HUES64 (cell line): Measurements from ENCODE around the gene DENND4B.
A peak's percentile ranks its signal among the peaks of the same experiment; 100 is the strongest.

ENCODE experiments used
- H3K27ac ChIP-seq: 2 replicates; pipeline ENCODE4 v1.7.0; 2013; ENCODE audit warnings: low read depth, low read length, inconsistent platforms
- H3K27me3 ChIP-seq: 2 replicates; pipeline ENCODE4 v1.6.1; 2013; ENCODE audit warnings: mild to moderate bottlenecking, low read length; ENCODE audit not compliant: insufficient read depth
- H3K36me3 ChIP-seq: 2 replicates; pipeline ENCODE4 v1.6.1; 2013; ENCODE audit warnings: mild to moderate bottlenecking, low read length; ENCODE audit not compliant: insufficient read depth
- H3K4me1 ChIP-seq: 2 replicates; pipeline ENCODE4 v1.6.1; 2013; ENCODE audit warnings: mild to moderate bottlenecking, low read length, moderate library complexity; ENCODE audit not compliant: insufficient read depth
- H3K4me3 ChIP-seq: 2 replicates; pipeline ENCODE4 v1.5.1; 2013; ENCODE audit warnings: mild to moderate bottlenecking, low read length, moderate library complexity
- H3K9ac ChIP-seq: 2 replicates; pipeline ENCODE4 v1.6.1; 2013; ENCODE audit warnings: mild to moderate bottlenecking, low read depth, low read length
- H3K9me3 ChIP-seq: 2 replicates; pipeline ENCODE4 v1.6.1; 2013; ENCODE audit warnings: low read depth, low read length; ENCODE audit not compliant: insufficient read depth
- WGBS: fragments of 150-250, 120-280 bp; methylation state at CpG from one replicate; pipeline ENCODE4 v1.1.7; 2013; ENCODE audit warnings: missing lambda C conversion rate; 5-methylcytosine and 5-hydroxymethylcytosine counted together

The DENND4B gene

DNA sequence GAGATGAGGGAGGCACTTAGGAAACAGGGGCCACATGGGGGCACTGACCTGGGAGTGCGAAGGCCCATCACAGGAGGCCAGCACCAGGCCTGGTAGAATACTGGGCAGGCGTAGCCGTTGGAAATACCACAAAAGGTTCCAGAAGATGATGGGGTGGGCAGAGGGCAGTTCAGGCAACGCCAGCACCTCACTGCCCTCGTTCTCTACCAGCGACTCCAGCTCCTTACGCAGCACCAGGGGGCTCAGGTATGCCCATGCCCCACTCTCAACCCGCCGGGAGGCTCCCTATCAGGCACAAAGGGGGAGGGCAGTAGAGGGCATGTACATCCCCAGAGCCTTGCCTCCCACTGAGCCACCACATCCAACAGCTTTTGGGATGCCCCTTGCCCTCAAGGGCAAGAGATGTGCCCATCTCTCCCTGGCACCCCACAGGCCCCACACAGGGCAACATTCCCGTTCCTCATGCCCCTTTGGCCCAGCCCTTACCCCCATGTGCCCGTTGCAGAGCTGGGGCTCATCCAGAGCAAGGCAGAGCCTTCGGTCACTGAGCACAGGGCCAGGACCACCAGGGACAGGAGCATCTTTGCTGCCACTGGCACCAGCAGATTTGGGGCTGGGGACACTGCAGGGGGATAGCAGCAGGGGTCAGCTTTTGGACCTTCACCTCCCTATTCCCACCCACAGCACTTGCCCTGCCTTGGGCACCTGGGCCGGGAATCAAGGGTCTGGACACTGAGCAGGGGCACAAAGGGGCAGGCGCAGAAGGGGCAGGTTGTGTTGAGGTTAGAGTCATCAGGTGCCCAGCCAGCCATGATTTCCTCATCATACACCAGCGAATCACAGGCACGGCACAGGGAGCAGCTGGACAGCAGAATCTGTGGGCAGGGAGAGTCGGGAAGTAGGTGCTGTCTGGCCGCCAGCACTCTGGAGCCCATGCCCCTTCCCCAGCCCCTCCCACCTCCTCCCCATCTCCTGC is 14.1 kb downstream of the DENND4B start:
- Histone ChIP-seq H3K9ac (no peak overlapping the region), H3K27me3 (no peaks in the 10 kb centered on the region), H3K27ac (no peak overlapping the region), H3K36me3 (peaks cover 65% of the 10 kb centered on the region), H3K9me3 (no peaks in the 10 kb centered on the region), H3K4me1 (no peaks in the 10 kb centered on the region), H3K4me3 (no peak overlapping the region)
- 95% methylated on average over 18 of the region's 18 CpGs for WGBS

DNA sequence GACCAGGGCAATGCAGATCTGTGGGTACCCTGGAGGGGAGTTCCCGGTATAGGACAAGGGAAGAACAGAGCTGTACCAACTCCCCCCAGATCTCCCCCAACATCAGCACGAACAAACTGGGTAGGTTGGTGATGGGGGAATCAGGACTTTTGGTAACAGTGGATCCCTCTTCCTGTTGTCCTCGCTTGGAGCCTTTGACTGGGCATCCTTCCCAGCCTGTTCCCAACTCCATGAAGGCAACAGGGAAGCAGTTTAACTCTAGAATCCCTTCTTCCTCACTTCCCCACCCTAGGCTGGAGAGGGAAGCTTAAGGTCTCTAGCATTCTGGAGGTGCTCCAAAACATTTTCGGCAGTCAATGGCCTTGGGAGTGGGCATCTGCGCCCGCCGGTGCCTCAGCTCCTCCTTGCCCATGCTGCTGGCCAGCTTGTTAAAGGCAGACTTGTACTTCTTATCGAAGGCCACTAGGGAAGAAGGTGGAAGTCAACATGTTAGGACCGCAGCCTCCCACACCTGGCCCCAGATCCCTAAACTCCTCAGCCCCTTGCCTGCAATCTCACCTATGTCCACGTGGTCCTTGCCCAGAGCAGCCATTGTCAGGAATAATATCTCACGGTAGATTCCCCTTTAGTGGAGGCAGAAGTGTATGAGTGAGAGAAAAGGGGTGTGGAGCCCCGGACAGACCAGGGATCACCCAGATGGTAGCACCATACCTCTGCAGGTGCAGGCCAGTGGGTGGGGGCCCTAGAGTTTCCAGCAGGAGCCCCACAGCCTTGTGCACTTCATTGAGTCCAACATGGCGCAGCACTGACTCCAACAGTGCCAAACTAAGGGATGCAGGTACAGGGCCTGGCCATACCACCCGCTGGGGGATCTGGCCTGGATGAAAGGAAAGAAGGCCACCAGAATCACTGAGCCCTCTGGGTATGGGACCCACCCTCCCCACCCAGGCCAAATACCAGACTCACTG is 16.3 kb downstream of the DENND4B start:
- H3K27me3 ChIP-seq: no peaks in the 10 kb centered on the region
- no peak overlapping the region for H3K27ac ChIP-seq
- no peak overlapping the region for H3K9ac ChIP-seq
- H3K4me1 ChIP-seq: no peaks in the 10 kb centered on the region
- no peaks in the 10 kb centered on the region for H3K9me3 ChIP-seq
- no peak overlapping the region for H3K4me3 ChIP-seq
- 91% methylated on average over 12 of the region's 14 CpGs for WGBS
- peaks cover 44% of the 10 kb centered on the region for H3K36me3 ChIP-seq

- Histone ChIP-seq H3K4me1 (no peaks in the 10 kb centered on the region), H3K9me3 (no peaks in the 10 kb centered on the region), H3K36me3 (peaks cover 36% of the 10 kb centered on the region), H3K9ac (no peak overlapping the region), H3K27me3 (no peaks in the 10 kb centered on the region), H3K4me3 (no peak overlapping the region), H3K27ac (no peak overlapping the region)
- WGBS: 92% methylated on average over 5 of the region's 5 CpGs
Measured at GRCh38 chr1:153929426-153929825, 17.1 kb downstream of the DENND4B start.

DNA sequence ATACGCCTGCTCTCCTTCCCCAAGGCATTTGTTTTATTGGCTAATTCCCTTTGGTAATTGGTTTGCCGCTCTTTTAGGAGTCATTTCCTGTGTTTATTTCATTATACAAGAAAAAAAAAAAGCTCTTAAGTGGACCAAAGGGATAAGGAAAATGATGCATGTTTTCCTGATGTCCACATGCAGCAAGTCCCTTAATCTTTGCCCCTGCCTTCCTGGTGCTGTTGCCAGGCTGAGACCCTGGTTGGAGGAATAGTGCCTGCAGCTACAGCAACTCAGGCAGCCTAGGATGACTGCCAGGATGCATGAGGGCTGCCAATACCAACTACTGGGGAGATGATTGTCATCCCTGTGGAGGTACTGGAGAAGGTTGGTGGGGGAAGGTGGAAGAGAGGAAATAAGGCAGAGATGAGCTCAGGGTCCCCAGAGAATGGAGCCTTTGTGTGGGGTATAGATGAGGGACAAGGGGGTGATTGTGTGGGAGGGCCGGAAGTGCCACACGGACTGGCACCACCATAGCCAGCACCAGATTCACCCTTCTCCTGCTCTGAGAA is 17.7 kb downstream of the DENND4B start:
- Histone ChIP-seq H3K36me3 (peaks cover 32% of the 10 kb centered on the region), H3K27ac (no peak overlapping the region), H3K4me3 (no peak overlapping the region), H3K9ac (no peak overlapping the region), H3K9me3 (no peaks in the 10 kb centered on the region), H3K27me3 (no peaks in the 10 kb centered on the region), H3K4me1 (no peaks in the 10 kb centered on the region)
- WGBS: 80% methylated on average over 4 of the region's 4 CpGs

DNA sequence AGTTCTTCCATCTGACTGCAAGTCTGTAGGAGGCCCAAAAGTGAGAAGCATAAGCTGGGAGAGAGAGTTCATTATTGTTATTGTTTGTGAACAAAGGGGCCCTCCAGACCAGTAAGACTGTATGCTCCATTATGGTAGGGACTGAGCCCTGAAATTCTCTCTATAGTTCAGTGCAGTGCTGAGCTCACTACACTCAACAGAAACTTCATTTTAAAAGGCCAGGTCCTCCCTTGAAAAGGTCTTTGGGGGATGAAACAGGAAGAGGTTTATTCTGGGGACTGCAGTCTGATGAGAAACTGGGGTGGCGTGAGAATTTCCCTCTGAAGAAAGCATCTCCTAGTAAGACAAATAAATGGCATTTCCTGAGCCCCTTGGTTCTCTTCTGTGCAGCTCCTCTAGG is 18.3 kb downstream of the DENND4B start:
- Histone ChIP-seq H3K36me3 (peaks cover 26% of the 10 kb centered on the region), H3K4me3 (no peak overlapping the region), H3K9me3 (no peaks in the 10 kb centered on the region), H3K27ac (no peak overlapping the region), H3K27me3 (no peaks in the 10 kb centered on the region), H3K4me1 (no peaks in the 10 kb centered on the region), H3K9ac (no peak overlapping the region)
- WGBS: 88% methylated on average over 1 of the region's 1 CpG

- WGBS: 94% methylated on average over 4 of the region's 4 CpGs
- Histone ChIP-seq H3K4me1 (peaks cover 1% of the 10 kb centered on the region; the same call in 1 of the 2 replicates), H3K27me3 (no peaks in the 10 kb centered on the region), H3K36me3 (peaks cover 12% of the 10 kb centered on the region; the same call in 1 of the 2 replicates), H3K4me3 (no peak overlapping the region), H3K27ac (no peak overlapping the region), H3K9me3 (no peaks in the 10 kb centered on the region), H3K9ac (no peak overlapping the region)
Measured at GRCh38 chr1:153926405-153926804, 20.1 kb downstream of the DENND4B start.

DNA sequence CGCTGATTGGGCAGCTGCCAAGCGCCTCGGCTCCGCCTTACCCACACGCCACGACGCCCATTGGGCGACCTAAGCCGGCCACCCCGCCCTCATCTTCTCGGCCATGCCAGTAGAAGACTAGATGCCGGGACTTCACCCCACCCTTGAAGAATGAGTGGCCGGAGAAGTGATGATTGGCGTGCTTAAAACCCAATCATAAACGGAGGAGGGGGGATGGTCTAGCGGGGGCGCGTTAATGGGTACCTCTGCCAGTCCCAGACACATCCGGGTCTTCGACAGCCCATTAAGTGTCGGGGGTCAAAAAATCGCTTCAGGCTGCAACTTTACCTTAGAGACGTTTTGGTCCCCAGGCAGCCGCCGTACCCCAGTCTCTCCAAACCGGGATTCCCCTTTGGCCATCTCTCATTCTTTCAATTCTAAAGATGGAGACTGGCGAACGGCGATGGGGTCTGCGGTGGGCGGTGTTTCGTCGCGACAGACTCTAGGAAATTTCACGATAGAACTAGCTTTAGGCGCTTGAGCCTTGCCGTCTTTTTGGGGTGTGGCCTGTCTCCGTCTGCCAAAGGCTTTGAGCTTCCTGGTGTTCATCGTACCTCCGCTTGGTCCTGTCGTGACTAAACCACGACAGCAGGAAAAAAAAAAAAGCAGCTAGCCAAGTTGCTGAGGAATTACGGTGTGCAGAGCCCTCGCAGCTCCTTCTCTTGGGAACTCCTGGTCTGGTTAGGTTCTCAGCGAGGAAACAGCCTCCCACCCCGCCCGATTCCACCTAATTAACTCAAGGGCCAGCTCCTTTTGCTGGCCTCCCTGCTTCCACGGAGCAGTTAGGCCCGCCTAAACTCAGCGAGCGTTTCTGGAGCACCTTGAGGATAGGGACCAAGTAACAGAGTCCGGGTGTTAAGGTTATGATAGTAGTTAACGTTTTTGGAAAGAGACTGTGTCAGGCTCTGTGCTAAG is 23.3 kb downstream of the DENND4B start, which contains the start of gene GATAD2B:
GATAD2B (minus strand) TSS at position 1 of the 954 bp plus-strand sequence. CDS start 94,625 bp downstream, outside the sequence.
- Histone ChIP-seq H3K9me3 (no peaks in the 10 kb centered on the region), H3K9ac (peak within 1 kb of the TSS; percentile 84), H3K4me3 (peak within 1 kb of the TSS; percentile 86), H3K27ac (peak within 1 kb of the TSS; percentile 99), H3K36me3 (0 out of 2 replicates have a peak, but pooled peaks cover 6% of the 10 kb centered on the region), H3K27me3 (no peaks in the 10 kb centered on the region), H3K4me1 (peaks cover 22% of the 10 kb centered on the region)
- WGBS: under 1% methylated on average over 53 of the region's 53 CpGs

DNA sequence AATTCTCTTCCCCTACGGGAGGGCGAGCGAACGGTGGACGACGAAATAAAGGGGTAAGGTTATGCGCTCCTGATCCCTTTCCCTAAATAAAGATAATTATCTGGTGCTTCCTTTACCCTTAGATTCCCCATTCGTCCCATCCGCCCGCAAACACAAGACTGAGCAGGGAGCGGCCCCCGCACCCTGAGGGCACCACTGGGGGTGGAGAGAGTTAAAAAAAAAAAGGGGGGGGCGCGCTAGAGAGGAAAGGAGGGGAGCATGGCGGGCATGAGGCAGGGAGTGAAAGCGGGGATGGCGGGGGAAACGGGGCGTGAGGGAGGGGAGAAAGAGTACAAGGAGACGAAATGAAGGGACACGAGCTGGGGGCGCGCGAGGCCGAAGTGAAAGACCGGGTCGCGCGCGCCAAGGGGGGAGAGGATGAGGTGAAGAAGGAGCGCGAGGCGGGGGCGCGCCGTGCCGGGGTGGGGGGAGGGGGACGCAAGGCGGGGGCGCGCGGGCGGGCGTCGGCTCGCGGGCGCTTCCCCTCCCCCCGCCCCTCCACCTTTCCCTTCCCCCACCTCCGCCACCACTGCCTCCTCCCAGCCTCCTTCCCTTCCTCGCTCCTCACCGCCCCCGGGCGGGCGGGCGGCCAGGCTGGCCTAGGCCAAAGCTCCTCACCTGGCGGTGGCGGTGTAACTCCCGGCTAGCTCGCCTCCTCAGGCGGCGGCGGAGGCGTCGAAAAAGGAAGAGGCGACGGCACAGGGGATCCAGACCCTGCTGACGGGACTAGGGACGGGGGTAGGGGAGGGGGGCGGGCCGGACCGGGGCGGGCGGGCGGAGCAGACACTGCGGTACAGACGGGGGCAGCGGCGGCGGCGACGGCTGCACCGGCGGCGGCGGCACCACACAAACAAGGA is 24.2 kb downstream of the DENND4B start:
- peaks cover 10% of the 10 kb centered on the region; the same call in 1 of the 2 replicates for H3K36me3 ChIP-seq
- H3K4me3 ChIP-seq: peak overlapping the region; percentile 86
- H3K27ac ChIP-seq: peak overlapping the region; percentile 99
- H3K9ac ChIP-seq: peak overlapping the region; percentile 84
- no peaks in the 10 kb centered on the region for H3K27me3 ChIP-seq
- H3K4me1 ChIP-seq: peaks cover 22% of the 10 kb centered on the region
- no peaks in the 10 kb centered on the region for H3K9me3 ChIP-seq
- under 1% methylated on average over 56 of the region's 86 CpGs for whole genome bisulfite sequencing

GRCh38 chr1:153921803-153922075 is 24.8 kb downstream of the DENND4B start:
- H3K27me3 ChIP-seq: no peaks in the 10 kb centered on the region
- H3K4me3 ChIP-seq: peak overlapping the region; percentile 86
- peak overlapping the region; percentile 84 for H3K9ac ChIP-seq
- H3K9me3 ChIP-seq: no peaks in the 10 kb centered on the region
- peaks cover 10% of the 10 kb centered on the region; the same call in 1 of the 2 replicates for H3K36me3 ChIP-seq
- peak overlapping the region; percentile 99 for H3K27ac ChIP-seq
- 2% methylated on average over 10 of the region's 10 CpGs for WGBS
- peaks cover 22% of the 10 kb centered on the region for H3K4me1 ChIP-seq
